ENCODE data around the gene EZH1. TPM values are rescaled to one million over a fixed set of nuclear protein-coding genes. Genes with fewer than 3 reads are reported as not detected.

The EZH1 gene
- total RNA-seq, 4 donors from 2014 or later: 33.2 to 105 (median 51.0) TPM

DNA sequence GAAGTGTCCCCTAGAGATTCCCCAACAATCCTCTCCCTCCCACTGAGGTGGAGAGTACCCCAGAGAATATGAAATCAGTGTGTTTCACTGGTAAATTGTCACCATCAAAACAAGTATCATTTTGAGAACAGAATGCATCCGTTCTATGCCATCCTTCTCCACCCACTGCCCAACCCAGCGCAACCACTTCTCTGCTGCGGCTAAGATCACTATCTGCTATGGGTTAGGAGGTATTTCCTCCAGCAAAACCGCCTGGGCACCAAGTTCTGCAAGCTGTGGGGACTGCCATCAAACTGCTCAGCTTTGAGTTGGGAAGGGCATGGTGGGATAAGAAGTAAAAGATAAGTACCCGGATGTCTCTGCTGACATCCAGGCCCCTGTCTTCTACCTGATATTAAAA lies 38.1 kb downstream of the EZH1 start:
- no peak overlapping the region for H3K4me3 ChIP-seq

DNA sequence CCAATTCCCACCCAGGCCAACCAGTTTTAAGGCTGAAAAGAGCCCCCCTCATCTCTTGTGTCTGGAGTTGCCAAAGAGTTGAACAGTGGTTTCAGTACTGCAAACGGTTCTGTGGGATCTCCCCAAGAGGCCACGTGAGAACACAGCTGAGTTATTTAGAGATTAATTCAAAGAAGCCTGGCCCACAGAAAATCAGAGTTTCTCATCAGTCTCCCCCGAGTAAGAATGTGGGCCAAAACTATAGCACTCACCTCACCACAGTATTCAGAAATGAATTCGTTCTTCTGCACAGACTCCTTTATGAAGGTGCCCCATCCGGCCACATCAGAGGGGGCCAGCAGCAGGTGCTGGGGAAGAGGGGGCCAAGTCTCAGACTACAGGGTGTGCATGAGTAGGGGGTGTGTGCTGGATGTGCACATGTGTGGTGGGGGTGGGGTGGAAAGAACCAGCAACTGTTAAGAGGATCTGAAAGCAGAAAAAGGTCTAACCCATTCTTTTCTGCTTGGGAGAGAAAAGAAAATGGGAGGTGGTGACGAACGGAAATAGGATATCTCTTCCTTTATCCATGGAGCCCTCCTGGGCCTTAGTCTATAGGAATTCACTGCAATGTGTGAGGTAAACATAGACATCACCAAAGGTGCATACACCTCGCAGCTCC lies 39.9 kb downstream of the EZH1 start:
- DNase-seq (ENCODE audit: low spot score in 2 of 2): peak in 1 of 2 donors; percentile 10
- H3K27ac ChIP-seq: no peak overlapping the region
- TF ChIP-seq, protein P1, sequence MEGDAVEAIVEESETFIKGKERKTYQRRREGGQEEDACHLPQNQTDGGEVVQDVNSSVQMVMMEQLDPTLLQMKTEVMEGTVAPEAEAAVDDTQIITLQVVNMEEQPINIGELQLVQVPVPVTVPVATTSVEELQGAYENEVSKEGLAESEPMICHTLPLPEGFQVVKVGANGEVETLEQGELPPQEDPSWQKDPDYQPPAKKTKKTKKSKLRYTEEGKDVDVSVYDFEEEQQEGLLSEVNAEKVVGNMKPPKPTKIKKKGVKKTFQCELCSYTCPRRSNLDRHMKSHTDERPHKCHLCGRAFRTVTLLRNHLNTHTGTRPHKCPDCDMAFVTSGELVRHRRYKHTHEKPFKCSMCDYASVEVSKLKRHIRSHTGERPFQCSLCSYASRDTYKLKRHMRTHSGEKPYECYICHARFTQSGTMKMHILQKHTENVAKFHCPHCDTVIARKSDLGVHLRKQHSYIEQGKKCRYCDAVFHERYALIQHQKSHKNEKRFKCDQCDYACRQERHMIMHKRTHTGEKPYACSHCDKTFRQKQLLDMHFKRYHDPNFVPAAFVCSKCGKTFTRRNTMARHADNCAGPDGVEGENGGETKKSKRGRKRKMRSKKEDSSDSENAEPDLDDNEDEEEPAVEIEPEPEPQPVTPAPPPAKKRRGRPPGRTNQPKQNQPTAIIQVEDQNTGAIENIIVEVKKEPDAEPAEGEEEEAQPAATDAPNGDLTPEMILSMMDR (IDR thresholded peaks at IDR 0.05): no peak
- TF ChIP-seq POLR2A (IDR thresholded peaks at IDR 0.05) (no peak), POLR2AphosphoS5 (IDR thresholded peaks at IDR 0.05) (no peak), EP300 (IDR thresholded peaks at IDR 0.05) (no peak)
- H3K27me3 ChIP-seq: no peaks in the 10 kb centered on the region
- H3K36me3 ChIP-seq: peaks cover 100% of the 10 kb centered on the region
- WGBS: 84% methylated on average over 8 of the region's 8 CpGs
- no peaks in the 10 kb centered on the region for H3K9me3 ChIP-seq
- H3K4me3 ChIP-seq: no peak overlapping the region
- H3K4me1 ChIP-seq: no peaks in the 10 kb centered on the region

More for the DNA sequence above, 38.1 kb downstream of the EZH1 start:
- TF ChIP-seq EP300 (IDR thresholded peaks at IDR 0.05) (no peak), POLR2A (IDR thresholded peaks at IDR 0.05) (no peak), POLR2AphosphoS5 (IDR thresholded peaks at IDR 0.05) (no peak)
- TF ChIP-seq, protein P1 (IDR thresholded peaks at IDR 0.05): no peak
- H3K4me1 ChIP-seq: no peaks in the 10 kb centered on the region
- peak in 1 of 2 donors; percentile 43 for DNase-seq (ENCODE audit: low spot score in 2 of 2)
- no peaks in the 10 kb centered on the region for H3K9me3 ChIP-seq
- H3K27me3 ChIP-seq: no peaks in the 10 kb centered on the region
- WGBS: 80% methylated on average over 5 of the region's 5 CpGs
- H3K36me3 ChIP-seq: peaks cover 100% of the 10 kb centered on the region
- no peak overlapping the region for H3K27ac ChIP-seq

- no peaks in the 10 kb centered on the region for H3K4me1 ChIP-seq
- DNase-seq (ENCODE audit: low spot score in 2 of 2): no peak
- 95% methylated on average over 5 of the region's 5 CpGs for WGBS
- TF ChIP-seq POLR2A (IDR thresholded peaks at IDR 0.05) (no peak), POLR2AphosphoS5 (IDR thresholded peaks at IDR 0.05) (no peak), EP300 (IDR thresholded peaks at IDR 0.05) (no peak)
- TF ChIP-seq, protein P1 (IDR thresholded peaks at IDR 0.05): no peak
- H3K36me3 ChIP-seq: peaks cover 98% of the 10 kb centered on the region
- H3K9me3 ChIP-seq: no peaks in the 10 kb centered on the region
- no peaks in the 10 kb centered on the region for H3K27me3 ChIP-seq
- no peak overlapping the region for H3K27ac ChIP-seq
- no peak overlapping the region for H3K4me3 ChIP-seq
These were observed 40.4 kb downstream of the EZH1 start for GRCh38 chr17:42704490-42704836.

DNA sequence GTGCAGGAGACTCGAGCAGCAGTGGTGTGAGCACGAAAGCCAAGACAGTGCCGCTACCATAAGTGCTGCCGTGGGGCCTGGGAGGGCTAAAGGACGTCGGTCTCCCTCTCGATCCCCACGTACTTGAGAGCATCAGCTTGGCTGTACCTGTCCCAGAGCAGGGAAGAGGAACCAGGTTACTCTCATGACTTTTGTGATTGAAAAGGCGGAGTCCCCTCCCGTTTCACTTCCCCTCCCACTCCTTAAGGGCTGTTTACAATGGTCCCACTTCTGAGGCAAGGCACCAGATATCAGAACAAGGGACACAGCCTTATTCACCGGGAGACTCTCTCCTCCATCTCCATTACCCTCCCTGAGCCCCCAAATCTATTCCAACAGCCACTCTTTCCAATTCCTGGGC lies 42.4 kb downstream of the EZH1 start:
- DNase-seq (ENCODE audit: low spot score in 2 of 2): peak in 1 of 2 donors; percentile 38
- H3K4me1 ChIP-seq: no peaks in the 10 kb centered on the region
- H3K27ac ChIP-seq: no peak overlapping the region
- TF ChIP-seq POLR2A (IDR thresholded peaks at IDR 0.05): no peak
- no peak for TF ChIP-seq POLR2AphosphoS5 (IDR thresholded peaks at IDR 0.05)
- no peak for TF ChIP-seq EP300 (IDR thresholded peaks at IDR 0.05)
- TF ChIP-seq, protein P1 (IDR thresholded peaks at IDR 0.05): no peak
- 83% methylated on average over 11 of the region's 11 CpGs for WGBS
- H3K9me3 ChIP-seq: no peaks in the 10 kb centered on the region
- no peak overlapping the region for H3K4me3 ChIP-seq
- peaks cover 79% of the 10 kb centered on the region for H3K36me3 ChIP-seq
- no peaks in the 10 kb centered on the region for H3K27me3 ChIP-seq

GRCh38 chr17:42700586-42701289 lies 44.1 kb downstream of the EZH1 start:
- H3K4me1 ChIP-seq: no peaks in the 10 kb centered on the region
- 79% methylated on average over 10 of the region's 10 CpGs for WGBS
- H3K4me3 ChIP-seq: no peak overlapping the region
- H3K27me3 ChIP-seq: no peaks in the 10 kb centered on the region
- peaks cover 69% of the 10 kb centered on the region for H3K36me3 ChIP-seq
- DNase-seq (ENCODE audit: low spot score in 2 of 2): peak in 1 of 2 donors; percentile 50
- H3K27ac ChIP-seq: no peak overlapping the region
- H3K9me3 ChIP-seq: no peaks in the 10 kb centered on the region
- TF ChIP-seq, protein P1 (IDR thresholded peaks at IDR 0.05): no peak
- TF ChIP-seq POLR2AphosphoS5 (IDR thresholded peaks at IDR 0.05): no peak
- TF ChIP-seq POLR2A (IDR thresholded peaks at IDR 0.05): no peak
- TF ChIP-seq EP300 (IDR thresholded peaks at IDR 0.05): no peak

All from suprapubic skin (tissue), 4 donors.